ENCODE measurements around the gene MEI1. TPM values are rescaled to one million over a fixed set of nuclear protein-coding genes. Genes with fewer than 3 reads are reported as not detected.
"Not testable (repeated sequence)": the region's sequence is repeated elsewhere in the genome, so short reads cannot be mapped to it uniquely, and the experiment has no call there.

MEI1 gene
- total RNA-seq, 1 experiment from 2014 or later = 2.7 TPM

DNA sequence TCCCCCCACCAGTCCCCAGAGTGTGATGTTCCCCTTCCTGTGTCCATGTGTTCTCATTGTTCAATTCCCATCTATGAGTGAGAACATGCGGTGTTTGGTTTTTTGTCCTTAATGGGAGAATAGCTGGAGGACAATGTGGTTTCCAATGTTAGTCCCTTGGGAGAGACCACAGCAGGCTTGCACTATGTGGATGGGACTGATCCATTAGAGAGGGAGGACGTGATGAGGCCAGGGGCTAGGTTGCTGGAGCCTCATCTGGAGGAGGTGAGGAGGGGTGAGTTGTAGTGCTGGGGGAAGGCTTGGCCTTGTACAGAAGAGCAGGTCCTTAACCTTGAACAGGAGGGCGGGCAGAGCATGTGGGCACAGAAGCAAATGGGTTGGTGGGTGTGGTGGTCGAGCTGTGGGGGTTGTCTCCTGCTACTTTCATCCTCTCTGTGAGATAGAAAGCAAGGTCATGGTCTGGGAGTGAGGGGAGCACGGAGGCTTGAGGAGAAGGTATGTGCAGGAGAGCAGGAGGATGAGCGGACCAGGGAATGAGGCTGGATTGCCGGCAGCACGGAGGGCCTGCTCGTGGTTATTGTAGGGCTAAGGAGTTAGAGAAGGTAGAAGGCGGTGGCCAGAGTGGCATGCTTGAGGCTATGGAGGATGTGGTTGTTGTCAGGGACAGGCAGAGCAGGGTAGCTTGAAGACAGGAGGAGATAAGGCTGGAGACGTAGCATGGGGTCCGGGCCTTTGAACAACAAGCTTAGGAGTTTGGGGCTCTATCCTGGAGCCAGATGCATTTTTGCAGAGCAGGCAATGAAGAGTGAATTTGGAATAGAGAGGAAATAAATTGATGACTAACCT lies 122.4 kb downstream of the MEI1 start:
- DNase-seq (ENCODE audit: low spot score) = no peak

DNA sequence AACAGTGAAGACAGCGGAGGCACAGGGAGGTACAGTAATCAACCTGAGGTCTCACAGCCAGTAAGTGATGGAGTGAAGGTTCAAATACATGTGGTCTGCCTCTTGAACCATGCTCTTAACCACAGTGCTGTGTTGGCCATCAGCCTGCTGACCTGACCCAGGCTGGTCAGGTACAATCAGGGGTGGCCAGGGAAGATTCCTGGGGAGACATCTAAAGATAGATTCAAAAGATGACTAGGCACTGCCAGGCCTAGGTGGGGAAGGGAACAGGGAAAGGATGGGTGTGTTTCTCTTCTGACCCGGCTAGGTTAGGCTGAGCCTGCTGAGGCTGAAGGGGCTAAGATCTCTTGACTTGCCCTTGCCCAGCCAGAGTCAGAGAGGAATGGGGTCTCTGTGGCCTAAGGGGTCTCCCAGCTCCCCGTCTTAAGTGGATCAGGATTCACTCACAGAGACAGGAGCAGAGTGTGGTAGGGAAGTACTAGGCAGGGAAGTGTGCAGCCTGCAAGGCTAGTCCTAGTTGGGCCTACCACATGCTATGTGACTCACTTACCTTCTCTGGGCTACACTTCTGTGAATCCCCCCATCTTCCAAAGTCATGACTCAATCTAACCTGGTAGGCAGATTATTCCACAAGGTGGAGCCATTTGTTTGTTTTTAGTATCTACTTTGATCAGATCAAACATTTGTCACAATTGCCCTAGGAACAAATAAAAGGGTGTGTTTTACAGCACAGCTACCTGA lies 123.2 kb downstream of the MEI1 start:
- DNase-seq (ENCODE audit: low spot score) = peak; percentile 73

DNA sequence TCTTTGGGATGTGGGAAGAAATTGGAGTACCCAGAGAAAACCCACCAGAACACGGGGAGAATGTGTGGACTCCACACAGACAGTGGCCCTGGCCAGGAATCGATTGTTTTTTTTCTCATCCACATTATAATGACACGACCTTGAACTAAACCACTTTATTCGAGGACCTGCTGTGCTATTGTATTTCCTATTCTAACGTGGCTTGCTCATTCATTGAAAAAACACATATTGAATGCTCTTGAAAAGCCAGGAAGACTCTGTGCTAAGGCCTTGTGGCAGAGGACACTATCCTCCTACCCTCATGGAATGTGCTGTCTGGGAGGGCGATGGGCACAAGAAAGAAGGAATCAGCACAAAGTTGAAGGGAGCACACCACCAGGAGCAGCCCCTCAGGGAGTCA lies 124.5 kb downstream of the MEI1 start:
- no peak for DNase-seq (ENCODE audit: low spot score)

DNA sequence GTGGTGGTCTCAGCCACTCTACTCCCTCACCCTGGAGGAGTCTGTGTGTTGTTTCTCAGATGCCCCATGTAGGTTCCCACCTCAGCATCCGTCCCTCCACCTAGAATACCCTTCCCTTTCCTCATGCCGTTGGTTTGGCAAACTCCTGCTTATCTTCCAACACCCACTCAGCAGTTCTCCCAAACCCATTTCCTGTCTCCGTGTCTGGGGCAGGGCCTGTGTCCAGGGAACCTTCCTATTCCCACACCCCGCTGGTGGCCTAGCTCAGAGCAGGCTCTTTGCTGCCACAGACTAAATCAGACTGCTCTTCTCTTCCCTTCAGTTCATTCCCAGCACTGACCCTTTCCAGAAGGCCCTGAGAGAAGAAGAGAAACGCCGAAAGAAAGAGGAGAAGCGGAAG lies 126.1 kb downstream of the MEI1 start:
- DNase-seq (ENCODE audit: low spot score) = no peak

DNA sequence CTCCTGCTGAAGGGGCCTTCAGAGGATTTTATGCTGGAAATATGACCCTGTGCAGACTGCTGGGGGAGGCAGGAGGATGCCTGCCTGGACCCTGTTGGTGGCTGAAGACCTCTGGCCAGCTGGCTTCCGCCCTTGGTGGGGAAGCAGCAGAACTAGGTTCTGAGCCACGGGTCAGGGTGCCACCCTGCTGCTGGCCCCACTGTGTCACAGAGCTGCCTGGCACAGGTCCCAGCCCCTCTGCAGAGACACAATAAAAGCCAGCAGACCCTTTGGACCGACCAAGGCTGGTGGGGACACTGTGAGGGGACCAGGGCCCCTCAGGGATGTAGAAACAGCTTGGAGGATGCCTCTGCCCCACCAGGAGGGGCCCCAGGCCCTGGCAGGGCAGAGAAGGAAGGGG lies 126.7 kb downstream of the MEI1 start:
- DNase-seq (ENCODE audit: low spot score) = no peak

DNA sequence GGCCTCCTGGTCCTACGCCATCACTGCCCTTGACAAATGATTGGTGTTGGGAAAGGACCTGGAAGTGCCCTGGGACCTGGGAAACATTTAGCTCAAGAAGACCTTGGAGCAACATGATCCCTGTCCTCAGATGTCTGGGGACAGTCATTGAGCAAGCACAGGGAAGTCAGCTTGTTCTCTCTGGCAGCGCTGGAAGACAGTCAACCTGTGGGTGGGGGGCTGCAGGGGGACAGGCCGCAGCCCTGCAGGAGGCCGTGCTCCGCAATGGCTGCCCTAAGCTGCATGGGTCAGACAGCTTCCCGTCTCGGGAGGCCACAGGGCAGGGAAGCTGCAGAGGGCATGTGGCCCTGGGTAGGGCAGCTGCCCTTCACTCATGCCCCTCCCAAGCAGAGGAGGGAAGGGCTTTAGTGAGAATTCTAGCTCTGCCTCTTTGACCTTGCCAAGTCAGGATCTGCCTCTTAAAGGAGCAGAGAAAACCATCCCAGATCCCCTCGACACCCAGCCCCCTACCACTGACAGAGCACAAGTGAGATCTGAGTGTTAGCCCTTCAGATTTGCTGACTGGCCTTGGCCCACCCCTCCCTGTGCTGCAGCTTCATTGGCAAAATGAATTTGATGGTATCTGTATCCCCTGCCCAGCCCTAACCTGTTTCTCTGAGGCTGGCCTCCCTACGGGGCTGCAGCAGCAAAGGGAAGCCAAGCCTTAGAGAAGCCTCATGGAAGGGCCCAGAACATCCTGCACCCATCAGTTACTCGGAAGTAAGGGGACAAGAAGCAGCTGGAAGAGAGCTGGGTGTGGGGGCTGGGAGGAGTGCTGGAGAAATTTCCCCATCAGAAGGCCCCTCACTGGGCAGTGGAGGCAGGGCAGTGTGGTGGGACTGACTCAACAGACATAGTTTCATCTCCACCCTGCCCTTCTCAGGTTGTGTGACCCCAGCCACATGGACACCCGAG lies 127.4 kb downstream of the MEI1 start:
- no peak for DNase-seq (ENCODE audit: low spot score)

GRCh38 chr22:41827671-41828070 lies 128.4 kb downstream of the MEI1 start:
- no peak for DNase-seq (ENCODE audit: low spot score)

- DNase-seq (ENCODE audit: low spot score) = no peak
Measured at GRCh38 chr22:41828516-41828915, 129.2 kb downstream of the MEI1 start.

- DNase-seq (ENCODE audit: low spot score) = no peak
Measured at GRCh38 chr22:41830174-41830573, 130.9 kb downstream of the MEI1 start.

- DNase-seq (ENCODE audit: low spot score) = no peak
Measured at GRCh38 chr22:41831383-41831782, 132.1 kb downstream of the MEI1 start.

GRCh38 chr22:41831828-41832552 lies 132.7 kb downstream of the MEI1 start:
- DNase-seq (ENCODE audit: low spot score) = no peak

DNA sequence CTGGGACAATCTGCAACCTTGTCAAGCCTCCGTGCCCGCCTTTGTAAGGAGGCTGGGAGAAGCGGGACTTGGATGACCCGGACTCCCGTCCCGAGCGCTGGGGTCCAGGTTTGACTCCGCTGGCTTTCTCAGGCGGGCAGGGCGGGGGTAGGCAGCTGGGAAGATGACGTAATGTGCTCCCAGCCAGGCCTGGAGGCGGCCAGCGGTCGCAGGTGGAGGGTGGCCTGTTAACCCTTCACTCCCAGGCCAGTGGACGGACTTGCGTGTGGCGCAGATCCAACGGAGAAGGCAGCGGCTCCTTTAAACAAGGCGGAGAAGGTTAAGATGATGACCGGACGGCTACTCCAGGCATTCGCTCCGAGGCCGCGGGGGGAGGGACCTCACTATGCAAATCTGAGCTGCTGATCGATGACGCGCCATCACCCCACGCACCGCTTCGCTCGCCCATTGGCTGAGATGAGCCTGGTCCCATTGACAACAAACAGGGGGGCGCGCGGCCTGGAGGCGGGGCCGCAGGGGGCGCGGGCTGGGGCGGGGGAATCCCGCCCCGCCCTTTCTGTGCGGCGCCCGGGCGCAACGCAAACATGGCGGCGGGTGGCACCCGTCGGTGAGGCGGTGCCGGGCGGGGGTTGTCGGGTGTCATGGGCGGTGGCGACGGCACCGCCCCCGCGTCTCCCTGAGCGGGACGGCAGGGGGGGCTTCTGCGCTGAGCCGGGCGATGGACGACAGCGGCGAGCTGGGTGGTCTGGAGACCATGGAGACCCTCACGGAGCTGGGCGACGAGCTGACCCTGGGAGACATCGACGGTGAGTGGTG lies 133.5 kb downstream of the MEI1 start, which contains the start of gene SREBF2:
Gene SREBF2, plus strand, starts transcription at position 553 of the 816 bp plus-strand sequence. Its CDS starts 166 bp downstream, at position 719.
- DNase-seq (ENCODE audit: low spot score) = peak; percentile 96

GRCh38 chr22:41833369-41834004 lies 134.2 kb downstream of the MEI1 start:
- DNase-seq (ENCODE audit: low spot score) = no peak

DNA sequence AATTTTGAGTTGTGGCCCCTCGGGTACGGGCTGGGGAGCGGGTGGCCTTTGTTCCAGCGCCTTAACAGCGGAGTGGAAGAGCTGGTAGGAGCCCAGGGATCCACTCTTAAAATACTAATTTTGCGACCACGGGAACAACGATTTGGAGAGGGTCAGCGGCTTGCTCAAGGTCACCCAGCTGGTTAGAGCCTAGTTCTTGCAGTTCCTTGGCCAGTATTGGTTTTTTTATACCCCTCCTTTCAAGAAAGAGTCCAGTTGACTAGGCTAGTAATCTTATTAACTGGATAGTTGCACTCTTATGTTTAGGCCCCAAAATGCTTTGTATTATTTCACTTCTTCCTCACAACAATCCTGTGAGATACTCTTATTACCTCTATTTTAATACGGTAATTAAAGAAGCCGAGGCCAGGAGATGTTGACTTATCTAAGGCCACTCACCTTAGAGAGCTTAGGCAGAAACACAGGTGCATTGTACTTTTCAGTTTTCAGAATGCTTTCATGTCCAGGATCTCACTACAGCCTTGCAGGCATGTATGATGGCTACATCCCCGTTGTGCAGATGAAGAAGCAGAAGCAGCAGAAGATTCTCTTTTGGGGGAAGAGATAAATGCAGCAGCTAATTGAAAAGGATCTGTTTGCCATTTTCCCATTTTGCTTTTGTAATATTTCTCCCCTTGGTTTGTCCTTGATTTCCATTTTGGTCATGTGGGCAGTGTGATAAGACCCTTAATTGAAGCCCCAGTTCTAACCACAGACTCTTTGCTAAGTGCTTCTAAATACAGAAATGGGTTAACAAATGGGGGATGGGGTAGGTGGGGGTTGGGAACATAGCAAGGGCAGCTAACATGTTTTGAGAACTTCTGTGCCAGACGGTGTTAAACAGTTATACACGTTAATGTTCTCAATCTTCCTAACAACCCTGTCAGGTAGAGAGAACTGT lies 135.0 kb downstream of the MEI1 start:
- no peak for DNase-seq (ENCODE audit: low spot score)

- DNase-seq (ENCODE audit: low spot score) = not testable (repeated sequence)
Measured at GRCh38 chr22:41835462-41835861, 136.2 kb downstream of the MEI1 start.

DNA sequence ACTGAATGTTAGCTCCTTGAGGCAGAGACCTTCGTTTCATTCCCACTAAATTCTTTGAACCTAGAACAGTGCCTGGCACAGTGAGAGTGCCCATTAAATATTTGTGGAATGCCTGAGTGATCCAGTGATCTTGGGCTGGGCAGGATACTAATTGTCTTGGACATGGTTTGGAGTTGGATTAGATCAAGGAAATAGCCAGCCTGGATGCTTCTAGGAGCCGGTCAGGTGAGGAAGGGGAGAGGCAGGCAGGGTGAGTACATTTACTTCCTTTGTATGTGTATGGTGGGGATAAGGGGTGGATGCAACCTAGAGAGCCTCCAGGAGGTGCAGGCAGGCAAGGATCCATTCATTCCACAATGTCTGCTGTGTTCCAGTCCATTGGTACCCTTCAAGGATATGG lies 137.2 kb downstream of the MEI1 start:
- no peak for DNase-seq (ENCODE audit: low spot score)

DNA sequence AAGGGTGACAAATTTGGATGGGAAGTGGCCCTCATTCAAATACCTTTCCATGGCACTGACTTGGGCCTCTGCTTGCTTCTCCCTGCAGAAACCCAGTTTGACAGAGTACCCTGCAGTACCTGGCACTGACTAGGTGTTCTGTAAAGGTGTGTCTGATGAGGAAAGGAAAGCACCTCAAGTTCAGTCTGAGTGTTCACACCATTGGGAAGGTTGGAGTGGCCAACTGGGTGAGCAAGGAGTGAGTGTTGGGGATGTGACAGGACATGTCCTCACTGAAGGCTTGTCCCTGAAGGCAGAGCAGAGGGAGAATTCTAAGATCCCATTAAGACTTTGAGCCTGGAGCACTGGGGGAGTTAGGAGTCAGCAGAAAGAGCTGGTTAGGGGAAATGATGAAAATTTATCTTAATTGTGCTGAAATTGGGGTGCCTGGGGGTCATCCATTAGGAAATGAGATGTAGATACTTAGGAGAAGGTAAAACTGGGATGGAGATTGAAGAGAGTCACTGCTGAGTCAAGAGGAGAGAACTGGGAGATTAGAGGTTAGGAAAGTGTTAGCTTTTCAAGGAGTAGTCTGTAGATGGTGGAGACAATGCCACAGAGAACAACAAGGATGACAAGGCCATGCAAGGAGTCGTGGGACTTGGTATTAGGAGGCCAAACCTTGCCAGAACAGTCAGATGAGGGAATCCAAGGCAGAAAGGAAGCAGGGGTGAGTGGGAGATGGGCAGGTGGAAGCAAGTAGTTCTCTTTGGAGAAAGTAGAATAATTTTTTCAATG lies 139.7 kb downstream of the MEI1 start:
- DNase-seq (ENCODE audit: low spot score) = no peak

GRCh38 chr22:41840216-41840615 lies 140.9 kb downstream of the MEI1 start:
- no peak for DNase-seq (ENCODE audit: low spot score)
